Lung (tissue), 12 donors: Measurements from ENCODE around the gene GNA14. TPM values are rescaled to one million over a fixed set of nuclear protein-coding genes. Genes with fewer than 3 reads are reported as not detected.
A peak's percentile ranks its signal among the peaks of the same experiment; 100 is the strongest.

Source experiments
- ATAC-seq: fragments of 200-7000 bp; cut with Tn5 transposase; one replicate; pipeline ENCODE4 v1.9.1; 2020; ENCODE audit warnings: moderate number of reproducible peaks; ENCODE audit not compliant: insufficient read depth, low FRiP score
- DNase-seq, 3 donors: peaks; one replicate each; pipeline ENCODE4 v3.0.0-alpha.2; 2013 to 2017
- H3K27ac ChIP-seq, 2 donors: one replicate each; pipeline ENCODE4 v1.5.1; 2013; ENCODE audit warnings: mild to moderate bottlenecking in 2 of 2, moderate library complexity in 2 of 2, control low read depth in 1 of 2, inconsistent platforms in 1 of 2, low read depth in 1 of 2, low read length in 1 of 2
- H3K27me3 ChIP-seq, 3 donors: one replicate each; pipeline ENCODE4 v1.5.1; 2013; ENCODE audit warnings: low read length in 2 of 3; ENCODE audit not compliant: control insufficient read depth in 3 of 3, insufficient read depth in 3 of 3
- H3K36me3 ChIP-seq, 4 donors: one replicate each; pipeline ENCODE4 v1.5.1; 2013; ENCODE audit warnings: low read length in 4 of 4, mild to moderate bottlenecking in 1 of 4, moderate library complexity in 1 of 4; ENCODE audit not compliant: control insufficient read depth in 4 of 4, insufficient read depth in 4 of 4
- H3K4me1 ChIP-seq, 5 donors: one replicate each; pipeline ENCODE4 v1.5.1; 2013; ENCODE audit warnings: low read length in 5 of 5, mild to moderate bottlenecking in 2 of 5, moderate library complexity in 1 of 5; ENCODE audit not compliant: control insufficient read depth in 5 of 5, insufficient read depth in 5 of 5
- H3K4me3 ChIP-seq: one replicate; pipeline ENCODE4 v1.5.1; 2013; ENCODE audit warnings: mild to moderate bottlenecking, control low read depth, moderate library complexity
- H3K9ac ChIP-seq, 2 donors: one replicate each; pipeline ENCODE4 v1.5.1; 2013; ENCODE audit warnings: low read length in 2 of 2, control low read depth in 1 of 2; ENCODE audit not compliant: insufficient read depth in 1 of 2
- H3K9me3 ChIP-seq, 4 donors: one replicate each; pipeline ENCODE4 v1.5.1; 2013; ENCODE audit warnings: low read length in 3 of 4, mild to moderate bottlenecking in 1 of 4, moderate library complexity in 1 of 4; ENCODE audit not compliant: control insufficient read depth in 4 of 4, insufficient read depth in 3 of 4
- WGBS, 2 donors: extraction: QIAGEN DNeasy Blood & Tissue Kit; methylation state at CpG; one replicate each; pipeline ENCODE4 v1.1.7; 2013; 5-methylcytosine and 5-hydroxymethylcytosine counted together
- polyA plus RNA-seq, 2 donors: library from polyadenylated mRNA; stranded (reverse); fragments of 200-250 nt; gene quantifications; one replicate each; pipeline ENCODE4 v1.2.1, GENCODE V29; 2013
- total RNA-seq, 2 donors: library from RNA; depleted of rRNA in 1 of 2; stranded (reverse); fragments of >200 nt in 1 of 2; gene quantifications; one replicate each; pipeline ENCODE4 v1.2.1, GENCODE V29; 2014 to 2021
- TF ChIP-seq, protein P1 (sequence below): IDR thresholded peaks from 2 replicates; pipeline ENCODE4 v1.5.1; 2012; ENCODE audit warnings: mild to moderate bottlenecking; ENCODE audit errors: control extremely low read depth, extremely low read depth
- donor health status: control.
- donor health status: control.
- donor health status: Bipolar disorder and iron deficiency.
- donor health status: healthy.
- donor health status: DM: yes; HTN: yes; CAD: no.

Gene GNA14
- total and polyA plus RNA-seq, 4 donors: 4.1 to 15.1 (median 11.3) TPM

DNA sequence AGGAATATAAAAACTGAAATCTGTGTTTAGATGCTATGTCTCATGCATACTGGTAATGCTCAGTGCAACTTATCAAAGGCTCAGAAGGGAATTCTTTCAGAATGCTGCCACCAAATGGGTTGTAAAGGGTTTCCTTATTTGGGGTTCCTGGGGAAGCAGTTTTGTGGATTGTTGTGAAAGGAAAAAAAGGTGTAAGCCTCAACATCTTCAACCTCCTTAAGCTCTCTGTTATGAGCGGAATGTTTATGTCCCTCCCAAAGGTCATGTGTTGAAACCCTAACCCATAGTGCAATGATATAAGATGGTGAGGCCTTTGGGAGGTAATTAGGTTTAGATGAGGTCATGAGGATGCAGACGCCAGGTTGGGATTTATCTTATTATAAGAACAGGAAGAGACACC is 41.6 kb downstream of the GNA14 start:
- H3K4me3 ChIP-seq: no peak overlapping the region
- DNase-seq (peak in 1 of 3 donors; percentile 25), ATAC-seq (no peak)
- H3K9ac ChIP-seq: no peak overlapping the region
- H3K36me3 ChIP-seq: no peaks in the 10 kb centered on the region
- no peaks in the 10 kb centered on the region for H3K9me3 ChIP-seq
- no peak overlapping the region for H3K27ac ChIP-seq
- 45 to 75% methylated on average over 2 of the region's 2 CpGs for WGBS, 2 donors
- TF ChIP-seq, protein P1, sequence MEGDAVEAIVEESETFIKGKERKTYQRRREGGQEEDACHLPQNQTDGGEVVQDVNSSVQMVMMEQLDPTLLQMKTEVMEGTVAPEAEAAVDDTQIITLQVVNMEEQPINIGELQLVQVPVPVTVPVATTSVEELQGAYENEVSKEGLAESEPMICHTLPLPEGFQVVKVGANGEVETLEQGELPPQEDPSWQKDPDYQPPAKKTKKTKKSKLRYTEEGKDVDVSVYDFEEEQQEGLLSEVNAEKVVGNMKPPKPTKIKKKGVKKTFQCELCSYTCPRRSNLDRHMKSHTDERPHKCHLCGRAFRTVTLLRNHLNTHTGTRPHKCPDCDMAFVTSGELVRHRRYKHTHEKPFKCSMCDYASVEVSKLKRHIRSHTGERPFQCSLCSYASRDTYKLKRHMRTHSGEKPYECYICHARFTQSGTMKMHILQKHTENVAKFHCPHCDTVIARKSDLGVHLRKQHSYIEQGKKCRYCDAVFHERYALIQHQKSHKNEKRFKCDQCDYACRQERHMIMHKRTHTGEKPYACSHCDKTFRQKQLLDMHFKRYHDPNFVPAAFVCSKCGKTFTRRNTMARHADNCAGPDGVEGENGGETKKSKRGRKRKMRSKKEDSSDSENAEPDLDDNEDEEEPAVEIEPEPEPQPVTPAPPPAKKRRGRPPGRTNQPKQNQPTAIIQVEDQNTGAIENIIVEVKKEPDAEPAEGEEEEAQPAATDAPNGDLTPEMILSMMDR: no peak
- no peaks in the 10 kb centered on the region for H3K27me3 ChIP-seq
- H3K4me1 ChIP-seq: peaks cover 0 to 7% (median 4%) of the 10 kb centered on the region in 5 donors

DNA sequence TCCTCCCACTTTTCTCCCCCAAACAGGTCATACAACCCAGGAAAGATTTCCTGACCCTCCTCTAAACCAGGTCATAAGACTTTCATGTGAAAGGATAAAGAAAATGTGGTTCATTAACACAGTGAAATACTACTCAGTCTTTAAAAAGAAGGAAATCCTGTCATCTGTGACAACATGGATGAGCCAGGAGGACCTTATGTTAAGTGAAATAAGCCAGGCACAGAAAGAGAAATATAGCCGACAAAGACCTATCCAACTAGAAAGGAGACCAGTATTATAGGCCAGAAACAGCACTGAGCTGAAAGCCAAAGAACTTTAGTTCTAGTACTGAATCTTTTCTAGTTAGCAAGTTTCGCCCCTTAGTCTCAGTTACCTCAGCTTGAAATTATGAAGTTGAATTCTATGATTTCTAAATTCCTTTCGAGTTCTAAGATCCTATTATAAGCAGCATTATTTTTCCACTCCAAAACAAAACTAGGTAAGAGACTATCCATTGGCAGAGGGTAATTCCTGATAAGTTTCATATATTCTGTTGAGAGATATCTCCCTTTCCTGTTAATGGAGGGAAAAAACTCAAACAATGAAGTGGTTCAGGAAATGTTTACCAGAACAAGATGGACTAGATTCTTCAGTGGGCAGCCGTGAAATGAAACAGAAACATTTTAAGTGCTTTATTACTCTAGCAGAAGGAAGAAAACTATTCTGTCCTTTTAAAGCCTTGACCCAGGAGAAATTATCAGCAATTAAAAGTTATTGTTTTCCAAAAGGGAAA is 42.5 kb downstream of the GNA14 start:
- TF ChIP-seq, protein P1: no peak
- Histone ChIP-seq H3K36me3 (no peaks in the 10 kb centered on the region), H3K27me3 (no peaks in the 10 kb centered on the region), H3K9me3 (no peaks in the 10 kb centered on the region), H3K4me3 (no peak overlapping the region), H3K4me1 (peaks cover 0 to 7% (median 4%) of the 10 kb centered on the region in 5 donors), H3K27ac (peak overlapping the region; percentile 9 to 29), H3K9ac (no peak overlapping the region)
- ATAC-seq (no peak), DNase-seq (peak in 1 of 3 donors; percentile 46)
- WGBS, 2 donors: 63 to 82% methylated on average over 4 of the region's 4 CpGs

DNA sequence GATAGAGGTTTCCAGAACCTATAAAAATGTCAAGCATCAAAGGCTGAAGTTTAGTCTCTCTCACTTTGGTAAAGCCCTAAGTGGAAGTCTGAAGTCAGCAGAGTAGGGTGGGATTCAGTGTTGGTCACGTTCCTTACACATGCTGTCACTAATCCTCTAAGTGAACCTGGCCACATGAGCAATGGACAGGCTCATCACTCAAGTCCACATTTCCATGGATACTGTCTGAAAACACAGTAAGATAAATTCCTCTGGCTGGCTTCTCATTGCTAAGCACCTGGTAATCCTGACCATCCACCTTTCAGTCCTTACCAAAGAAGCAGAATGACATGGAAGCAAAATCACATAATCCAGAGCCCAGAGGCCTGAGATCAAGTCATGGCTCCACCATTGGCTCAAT is 43.8 kb downstream of the GNA14 start:
- Histone ChIP-seq H3K9ac (no peak overlapping the region), H3K27ac (no peak overlapping the region), H3K27me3 (no peaks in the 10 kb centered on the region), H3K36me3 (no peaks in the 10 kb centered on the region), H3K4me1 (peaks cover 3 to 11% (median 6%) of the 10 kb centered on the region in 5 donors), H3K9me3 (no peaks in the 10 kb centered on the region), H3K4me3 (no peak overlapping the region)
- TF ChIP-seq, protein P1: no peak
- no peak for DNase-seq
- WGBS, 2 donors: 89 to 96% methylated on average over 1 of the region's 1 CpG
- ATAC-seq: no peak
